WTC11 (cell line): ENCODE measurements around the gene U2SURP. TPM values are rescaled to one million over a fixed set of nuclear protein-coding genes. Genes with fewer than 3 reads are reported as not detected.

Source experiments
- CBFB ChIP-seq: sonication (generic); formaldehyde crosslinking; IDR thresholded peaks from 2 replicates; pipeline ENCODE4 v1.8.1; 2022; ENCODE audit warnings: mild to moderate bottlenecking, low read depth, missing genetic modification reagents
- FOXP1 ChIP-seq: sonication (generic); formaldehyde crosslinking; IDR thresholded peaks from 2 replicates; pipeline ENCODE4 v1.8.0; 2022; ENCODE audit warnings: missing genetic modification reagents, mild to moderate bottlenecking, moderate library complexity, borderline replicate concordance
- GTF2I ChIP-seq: fragments of 250-450 bp; sonication (Bioruptor Pico); conservative IDR thresholded peaks from 2 replicates; pipeline ENCODE4 v1.4.0; 2021; ENCODE audit warnings: mild to moderate bottlenecking
- JUN ChIP-seq: sonication (generic); formaldehyde crosslinking; IDR thresholded peaks from 2 replicates; pipeline ENCODE4 v1.8.0; 2023; ENCODE audit warnings: mild to moderate bottlenecking, missing genetic modification reagents
- MYBL2 ChIP-seq: sonication (generic); formaldehyde crosslinking; IDR thresholded peaks from 2 replicates; pipeline ENCODE4 v1.8.1; 2023; ENCODE audit warnings: mild to moderate bottlenecking, moderate library complexity, missing genetic modification reagents
- OVOL2 ChIP-seq: fragments of 250-450 bp; sonication (Bioruptor Pico); IDR thresholded peaks from 2 replicates; pipeline ENCODE4 v1.9.0; 2021; ENCODE audit warnings: mild to moderate bottlenecking, borderline replicate concordance
- RELA ChIP-seq: sonication (generic); formaldehyde crosslinking; IDR thresholded peaks from 2 replicates; pipeline ENCODE4 v1.8.1; 2022; ENCODE audit warnings: missing genetic modification reagents, mild to moderate bottlenecking, borderline replicate concordance
- RORB ChIP-seq: fragments of 250-450 bp; sonication (Bioruptor Pico); IDR thresholded peaks from 2 replicates; pipeline ENCODE4 v1.9.0; 2021; ENCODE audit warnings: mild to moderate bottlenecking
- SMAD3 ChIP-seq: sonication (generic); formaldehyde crosslinking; IDR thresholded peaks from 2 replicates; pipeline ENCODE4 v1.8.0; 2022; ENCODE audit warnings: missing genetic modification reagents, mild to moderate bottlenecking, borderline replicate concordance
- TEAD1 ChIP-seq: sonication (generic); formaldehyde crosslinking; IDR thresholded peaks from 2 replicates; pipeline ENCODE4 v1.8.0; 2022; ENCODE audit warnings: mild to moderate bottlenecking, missing genetic modification reagents
- TP53 ChIP-seq: sonication (generic); formaldehyde crosslinking; IDR thresholded peaks from 2 replicates; pipeline ENCODE4 v1.8.1; 2023; ENCODE audit warnings: mild to moderate bottlenecking, missing genetic modification reagents
- ZNF263 ChIP-seq: sonication (generic); formaldehyde crosslinking; IDR thresholded peaks from 2 replicates; pipeline ENCODE4 v1.8.1; 2022; ENCODE audit warnings: low read depth, mild to moderate bottlenecking, moderate library complexity, missing genetic modification reagents
- total RNA-seq: library from RNA; stranded (reverse); gene quantifications from 3 replicates; pipeline ENCODE4 v1.2.3, GENCODE V29; 2021
- TF ChIP-seq, protein P1 (sequence below): sonication (generic); formaldehyde crosslinking; IDR thresholded peaks from 2 replicates; pipeline ENCODE4 v1.8.0; 2023; ENCODE audit warnings: missing genetic modification reagents, mild to moderate bottlenecking, borderline replicate concordance
- TF ChIP-seq, protein P2 (sequence below): sonication (generic); formaldehyde crosslinking; IDR thresholded peaks from 2 replicates; pipeline ENCODE4 v1.8.1; 2023; ENCODE audit warnings: mild to moderate bottlenecking, missing genetic modification reagents, moderate library complexity
- TF ChIP-seq, protein P3 (sequence below): sonication (generic); formaldehyde crosslinking; IDR thresholded peaks from 2 replicates; pipeline ENCODE4 v1.8.0; 2023; ENCODE audit warnings: missing genetic modification reagents
- TF ChIP-seq, protein P4 (sequence below): sonication (generic); formaldehyde crosslinking; IDR thresholded peaks from 2 replicates; pipeline ENCODE4 v1.8.1; 2023; ENCODE audit warnings: mild to moderate bottlenecking, moderate library complexity, missing genetic modification reagents
- TF ChIP-seq, protein P5 (sequence below): sonication (generic); formaldehyde crosslinking; IDR thresholded peaks from 2 replicates; pipeline ENCODE4 v1.8.0; 2022; ENCODE audit warnings: mild to moderate bottlenecking, missing genetic modification reagents
- TF ChIP-seq, protein P6 (sequence below): sonication (generic); formaldehyde crosslinking; IDR thresholded peaks from 2 replicates; pipeline ENCODE4 v1.8.1; 2022; ENCODE audit warnings: low read depth, missing genetic modification reagents, borderline replicate concordance

U2SURP gene
- total RNA-seq, 1 experiment from 2014 or later, result 133 TPM

DNA sequence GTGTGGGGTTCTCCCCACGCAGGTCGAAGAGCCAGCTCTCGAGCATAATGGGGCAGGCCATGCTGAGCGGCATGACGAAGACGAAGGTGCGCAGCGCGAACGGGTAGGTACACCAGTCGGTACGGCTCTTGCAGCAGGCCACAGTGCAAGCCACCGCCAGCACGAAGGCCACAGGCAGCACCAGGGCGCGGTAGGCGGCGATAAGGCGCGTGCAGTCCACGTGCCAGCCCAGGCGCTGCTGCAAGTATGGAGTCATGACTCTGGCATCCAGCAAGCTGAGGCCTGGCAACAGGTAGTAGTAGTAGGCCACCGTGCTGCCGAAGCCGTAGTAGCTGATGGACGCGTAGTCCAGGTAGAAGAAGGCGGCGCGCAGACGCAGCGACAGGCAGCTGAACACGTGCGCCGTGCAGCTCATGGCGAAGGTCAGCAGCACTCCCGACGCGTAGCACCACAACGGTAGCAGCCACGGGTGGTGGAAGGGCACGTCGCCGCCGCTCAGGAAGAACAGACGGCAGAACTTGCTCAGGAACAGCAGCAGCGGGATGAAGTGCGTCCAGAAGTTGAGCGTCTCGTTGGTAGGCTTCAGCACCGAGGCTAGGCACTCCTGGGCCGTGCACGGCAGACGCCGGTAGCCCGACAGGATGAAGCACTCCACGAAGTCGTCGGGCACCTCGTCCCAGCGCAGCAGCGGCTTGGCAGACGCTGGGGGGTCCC, 38.7 kb upstream of the U2SURP start (continued):
- TF ChIP-seq, protein P1, sequence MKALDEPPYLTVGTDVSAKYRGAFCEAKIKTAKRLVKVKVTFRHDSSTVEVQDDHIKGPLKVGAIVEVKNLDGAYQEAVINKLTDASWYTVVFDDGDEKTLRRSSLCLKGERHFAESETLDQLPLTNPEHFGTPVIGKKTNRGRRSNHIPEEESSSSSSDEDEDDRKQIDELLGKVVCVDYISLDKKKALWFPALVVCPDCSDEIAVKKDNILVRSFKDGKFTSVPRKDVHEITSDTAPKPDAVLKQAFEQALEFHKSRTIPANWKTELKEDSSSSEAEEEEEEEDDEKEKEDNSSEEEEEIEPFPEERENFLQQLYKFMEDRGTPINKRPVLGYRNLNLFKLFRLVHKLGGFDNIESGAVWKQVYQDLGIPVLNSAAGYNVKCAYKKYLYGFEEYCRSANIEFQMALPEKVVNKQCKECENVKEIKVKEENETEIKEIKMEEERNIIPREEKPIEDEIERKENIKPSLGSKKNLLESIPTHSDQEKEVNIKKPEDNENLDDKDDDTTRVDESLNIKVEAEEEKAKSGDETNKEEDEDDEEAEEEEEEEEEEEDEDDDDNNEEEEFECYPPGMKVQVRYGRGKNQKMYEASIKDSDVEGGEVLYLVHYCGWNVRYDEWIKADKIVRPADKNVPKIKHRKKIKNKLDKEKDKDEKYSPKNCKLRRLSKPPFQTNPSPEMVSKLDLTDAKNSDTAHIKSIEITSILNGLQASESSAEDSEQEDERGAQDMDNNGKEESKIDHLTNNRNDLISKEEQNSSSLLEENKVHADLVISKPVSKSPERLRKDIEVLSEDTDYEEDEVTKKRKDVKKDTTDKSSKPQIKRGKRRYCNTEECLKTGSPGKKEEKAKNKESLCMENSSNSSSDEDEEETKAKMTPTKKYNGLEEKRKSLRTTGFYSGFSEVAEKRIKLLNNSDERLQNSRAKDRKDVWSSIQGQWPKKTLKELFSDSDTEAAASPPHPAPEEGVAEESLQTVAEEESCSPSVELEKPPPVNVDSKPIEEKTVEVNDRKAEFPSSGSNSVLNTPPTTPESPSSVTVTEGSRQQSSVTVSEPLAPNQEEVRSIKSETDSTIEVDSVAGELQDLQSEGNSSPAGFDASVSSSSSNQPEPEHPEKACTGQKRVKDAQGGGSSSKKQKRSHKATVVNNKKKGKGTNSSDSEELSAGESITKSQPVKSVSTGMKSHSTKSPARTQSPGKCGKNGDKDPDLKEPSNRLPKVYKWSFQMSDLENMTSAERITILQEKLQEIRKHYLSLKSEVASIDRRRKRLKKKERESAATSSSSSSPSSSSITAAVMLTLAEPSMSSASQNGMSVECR, result peak; percentile 92
- no peak for TF ChIP-seq GTF2I (CRISPR knock-in tag)
- TF ChIP-seq TP53 (CRISPR knock-in tag), result 0 out of 2 replicates have a peak, but pooled peaks have one; percentile 69
- TF ChIP-seq SMAD3 (CRISPR knock-in tag), result peak; percentile 75
- no peak for TF ChIP-seq RORB
- TF ChIP-seq FOXP1 (CRISPR knock-in tag), result peak; percentile 81
- TF ChIP-seq, protein P2, sequence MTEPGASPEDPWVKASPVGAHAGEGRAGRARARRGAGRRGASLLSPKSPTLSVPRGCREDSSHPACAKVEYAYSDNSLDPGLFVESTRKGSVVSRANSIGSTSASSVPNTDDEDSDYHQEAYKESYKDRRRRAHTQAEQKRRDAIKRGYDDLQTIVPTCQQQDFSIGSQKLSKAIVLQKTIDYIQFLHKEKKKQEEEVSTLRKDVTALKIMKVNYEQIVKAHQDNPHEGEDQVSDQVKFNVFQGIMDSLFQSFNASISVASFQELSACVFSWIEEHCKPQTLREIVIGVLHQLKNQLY (CRISPR knock-in tag), result peak; percentile 35; the same call in 1 of the 2 replicates
- TF ChIP-seq, protein P3, sequence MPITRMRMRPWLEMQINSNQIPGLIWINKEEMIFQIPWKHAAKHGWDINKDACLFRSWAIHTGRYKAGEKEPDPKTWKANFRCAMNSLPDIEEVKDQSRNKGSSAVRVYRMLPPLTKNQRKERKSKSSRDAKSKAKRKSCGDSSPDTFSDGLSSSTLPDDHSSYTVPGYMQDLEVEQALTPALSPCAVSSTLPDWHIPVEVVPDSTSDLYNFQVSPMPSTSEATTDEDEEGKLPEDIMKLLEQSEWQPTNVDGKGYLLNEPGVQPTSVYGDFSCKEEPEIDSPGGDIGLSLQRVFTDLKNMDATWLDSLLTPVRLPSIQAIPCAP (CRISPR knock-in tag), result peak; percentile 86
- TF ChIP-seq TEAD1 (CRISPR knock-in tag), result peak; percentile 90
- TF ChIP-seq JUN (CRISPR knock-in tag), result peak; percentile 80
- TF ChIP-seq, protein P4, sequence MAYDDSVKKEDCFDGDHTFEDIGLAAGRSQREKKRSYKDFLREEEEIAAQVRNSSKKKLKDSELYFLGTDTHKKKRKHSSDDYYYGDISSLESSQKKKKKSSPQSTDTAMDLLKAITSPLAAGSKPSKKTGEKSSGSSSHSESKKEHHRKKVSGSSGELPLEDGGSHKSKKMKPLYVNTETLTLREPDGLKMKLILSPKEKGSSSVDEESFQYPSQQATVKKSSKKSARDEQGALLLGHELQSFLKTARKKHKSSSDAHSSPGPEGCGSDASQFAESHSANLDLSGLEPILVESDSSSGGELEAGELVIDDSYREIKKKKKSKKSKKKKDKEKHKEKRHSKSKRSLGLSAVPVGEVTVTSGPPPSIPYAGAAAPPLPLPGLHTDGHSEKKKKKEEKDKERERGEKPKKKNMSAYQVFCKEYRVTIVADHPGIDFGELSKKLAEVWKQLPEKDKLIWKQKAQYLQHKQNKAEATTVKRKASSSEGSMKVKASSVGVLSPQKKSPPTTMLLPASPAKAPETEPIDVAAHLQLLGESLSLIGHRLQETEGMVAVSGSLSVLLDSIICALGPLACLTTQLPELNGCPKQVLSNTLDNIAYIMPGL, result no peak; the same call in none of the 2 replicates
- TF ChIP-seq MYBL2, result no peak
- TF ChIP-seq, protein P5, sequence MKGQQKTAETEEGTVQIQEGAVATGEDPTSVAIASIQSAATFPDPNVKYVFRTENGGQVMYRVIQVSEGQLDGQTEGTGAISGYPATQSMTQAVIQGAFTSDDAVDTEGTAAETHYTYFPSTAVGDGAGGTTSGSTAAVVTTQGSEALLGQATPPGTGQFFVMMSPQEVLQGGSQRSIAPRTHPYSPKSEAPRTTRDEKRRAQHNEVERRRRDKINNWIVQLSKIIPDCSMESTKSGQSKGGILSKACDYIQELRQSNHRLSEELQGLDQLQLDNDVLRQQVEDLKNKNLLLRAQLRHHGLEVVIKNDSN (CRISPR knock-in tag), result peak; percentile 69; the same call in 1 of the 2 replicates
- TF ChIP-seq CBFB, result no peak
- TF ChIP-seq, protein P6, sequence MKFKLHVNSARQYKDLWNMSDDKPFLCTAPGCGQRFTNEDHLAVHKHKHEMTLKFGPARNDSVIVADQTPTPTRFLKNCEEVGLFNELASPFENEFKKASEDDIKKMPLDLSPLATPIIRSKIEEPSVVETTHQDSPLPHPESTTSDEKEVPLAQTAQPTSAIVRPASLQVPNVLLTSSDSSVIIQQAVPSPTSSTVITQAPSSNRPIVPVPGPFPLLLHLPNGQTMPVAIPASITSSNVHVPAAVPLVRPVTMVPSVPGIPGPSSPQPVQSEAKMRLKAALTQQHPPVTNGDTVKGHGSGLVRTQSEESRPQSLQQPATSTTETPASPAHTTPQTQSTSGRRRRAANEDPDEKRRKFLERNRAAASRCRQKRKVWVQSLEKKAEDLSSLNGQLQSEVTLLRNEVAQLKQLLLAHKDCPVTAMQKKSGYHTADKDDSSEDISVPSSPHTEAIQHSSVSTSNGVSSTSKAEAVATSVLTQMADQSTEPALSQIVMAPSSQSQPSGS (CRISPR knock-in tag), result no peak
- no peak for TF ChIP-seq ZNF263 (CRISPR knock-in tag)
- TF ChIP-seq RELA (CRISPR knock-in tag), result 0 out of 2 replicates have a peak, but pooled peaks have one; percentile 35
- no peak for TF ChIP-seq OVOL2 (CRISPR knock-in tag)
